CD4-positive, alpha-beta T cell (primary cell): ENCODE results near the gene TRPV5. TPM values are rescaled to one million over a fixed set of nuclear protein-coding genes. Genes with fewer than 3 reads are reported as not detected.

Experiments
- ATAC-seq: fragments of 200-7000 bp; cut with Tn5 transposase; one replicate; pipeline ENCODE4 v1.10.0; 2022; ENCODE audit warnings: mild to moderate bottlenecking; ENCODE audit not compliant: poor library complexity
- CTCF ChIA-PET: fragments of 350-600 bp; sonication (Branson Sonifier 250); formaldehyde crosslinking; loops from one replicate; lab custom pipeline; 2021; ENCODE audit warnings: antibody characterized with exemption, inconsistent platforms; lab: Charles Lee
- POLR2A ChIA-PET: fragments of 350-600 bp; sonication (Branson Sonifier 250); formaldehyde crosslinking; loops from one replicate; lab custom pipeline; 2021; ENCODE audit warnings: antibody characterized with exemption, inconsistent platforms; lab: Charles Lee
- DNase-seq, 14 experiments: peaks; one replicate each; pipeline ENCODE4 v3.0.0-alpha.2; 2013 to 2020; ENCODE audit warnings: mixed read lengths in 2 of 14
- H3K27ac ChIP-seq, 2 donors: one replicate each; pipeline versions ENCODE4 v1.5.1 to v1.7.0; 2013; ENCODE audit warnings: low read length in 2 of 2, low read depth in 1 of 2, mild to moderate bottlenecking in 1 of 2
- H3K27me3 ChIP-seq, 2 experiments: 1 replicate in 1 of 2; 2 replicates in 1 of 2; pipeline versions ENCODE4 v1.6.1 to v1.7.0; 2013; ENCODE audit warnings: low read length in 2 of 2, control low read depth in 1 of 2, mild to moderate bottlenecking in 1 of 2, moderate library complexity in 1 of 2; ENCODE audit not compliant: insufficient read depth in 2 of 2, control insufficient read depth in 1 of 2
- H3K36me3 ChIP-seq: one replicate; pipeline ENCODE4 v1.6.1; 2013; ENCODE audit warnings: low read length, control low read depth; ENCODE audit not compliant: insufficient read depth
- H3K4me1 ChIP-seq: one replicate; pipeline ENCODE4 v1.6.1; 2013; ENCODE audit warnings: low read length, control low read depth; ENCODE audit not compliant: insufficient read depth
- H3K4me3 ChIP-seq: one replicate; pipeline ENCODE4 v1.5.1; 2013; ENCODE audit warnings: mild to moderate bottlenecking, low read length, moderate library complexity
- H3K9me3 ChIP-seq, 2 experiments: 1 replicate in 1 of 2; 2 replicates in 1 of 2; pipeline versions ENCODE4 v1.6.1 to v1.7.0; 2013; ENCODE audit warnings: low read length in 2 of 2, mild to moderate bottlenecking in 2 of 2, control low read depth in 1 of 2, moderate library complexity in 1 of 2; ENCODE audit not compliant: control insufficient read depth in 1 of 2, insufficient read depth in 1 of 2
- H3K27ac Mint-ChIP-seq: one replicate; pipeline ENCODE4 v1.8.0; 2020; ENCODE audit warnings: mixed read lengths
- H3K27me3 Mint-ChIP-seq: one replicate; pipeline ENCODE4 v1.8.0; 2021; ENCODE audit warnings: mixed read lengths
- H3K36me3 Mint-ChIP-seq: one replicate; pipeline ENCODE4 v1.8.0; 2021; ENCODE audit warnings: low read depth, mixed read lengths
- H3K4me1 Mint-ChIP-seq: one replicate; pipeline ENCODE4 v1.8.0; 2021; ENCODE audit warnings: low read depth, mixed read lengths
- H3K4me3 Mint-ChIP-seq: one replicate; pipeline ENCODE4 v1.8.0; 2020; ENCODE audit warnings: mild to moderate bottlenecking, mixed read lengths
- H3K9me3 Mint-ChIP-seq: one replicate; pipeline ENCODE4 v1.8.0; 2020; ENCODE audit warnings: mixed read lengths
- intact Hi-C, 2 experiments: fragments of 100-400 bp; cut with DNase I in 1 of 2; cut with micrococcal nuclease in 1 of 2; formaldehyde crosslinking; loops; one replicate each; pipeline versions ENCODE4 v1.15.1 to v1.9.0; 2023 to 2025; cut with DNase I, micrococcal nuclease
- total RNA-seq, 174 experiments: library from RNA in 2 of 174; stranded (reverse) in 2 of 174; gene quantifications; one replicate each; pipeline ENCODE4 v1.2.3 and lab custom pipeline; 2021 to 2026
- TF ChIP-seq, protein P1 (sequence below): fragments of 200-600 bp; IDR thresholded peaks from one replicate; pipeline ENCODE4 v1.8.0; 2022; ENCODE audit warnings: antibody characterized with exemption, mild to moderate bottlenecking

TRPV5 gene
- total RNA-seq, 2 experiments from 2014 or later, result not detected

DNA sequence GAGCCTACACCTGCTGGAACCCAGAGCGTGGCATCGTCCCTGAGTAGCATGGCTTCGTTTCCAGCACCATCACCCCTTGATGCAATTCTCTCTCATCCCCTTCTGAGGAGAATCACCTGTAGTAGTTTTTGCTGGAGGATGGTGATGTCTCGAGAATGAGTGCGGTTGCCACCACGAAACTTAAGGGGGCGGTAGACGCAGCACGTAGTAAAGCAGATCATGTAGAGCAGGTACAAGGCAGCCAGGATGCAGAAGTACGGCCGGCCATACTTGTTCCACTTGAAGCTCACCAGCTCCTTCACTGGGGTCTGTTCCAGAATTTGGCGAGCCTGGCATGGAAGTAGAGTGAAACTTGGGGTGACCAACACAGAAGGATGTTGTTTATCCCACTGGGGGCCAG, 8.1 kb downstream of the TRPV5 start:
- H3K9me3 Mint-ChIP-seq, result no peaks in the 10 kb centered on the region
- H3K27ac ChIP-seq, result no peak overlapping the region
- no peaks in the 10 kb centered on the region for H3K9me3 ChIP-seq
- intact Hi-C loops, result no loop called here
- H3K4me3 Mint-ChIP-seq, result no peak overlapping the region
- no peaks in the 10 kb centered on the region for H3K4me1 ChIP-seq
- no peaks in the 10 kb centered on the region for H3K27me3 ChIP-seq
- DNase-seq (no peak), ATAC-seq (no peak)
- H3K4me1 Mint-ChIP-seq, result no peaks in the 10 kb centered on the region
- ChIA-PET POLR2A (no interaction called here), CTCF (interaction anchor here (1.0 kb wide), 1 partner anchor 9 kb away, joined by 3 read pairs; no protein-coding TSS in a partner anchor)
- H3K36me3 ChIP-seq, result no peaks in the 10 kb centered on the region
- no peak overlapping the region for H3K27ac Mint-ChIP-seq
- no peaks in the 10 kb centered on the region for H3K36me3 Mint-ChIP-seq
- no peak overlapping the region for H3K4me3 ChIP-seq
- no peaks in the 10 kb centered on the region for H3K27me3 Mint-ChIP-seq
- TF ChIP-seq, protein P1, sequence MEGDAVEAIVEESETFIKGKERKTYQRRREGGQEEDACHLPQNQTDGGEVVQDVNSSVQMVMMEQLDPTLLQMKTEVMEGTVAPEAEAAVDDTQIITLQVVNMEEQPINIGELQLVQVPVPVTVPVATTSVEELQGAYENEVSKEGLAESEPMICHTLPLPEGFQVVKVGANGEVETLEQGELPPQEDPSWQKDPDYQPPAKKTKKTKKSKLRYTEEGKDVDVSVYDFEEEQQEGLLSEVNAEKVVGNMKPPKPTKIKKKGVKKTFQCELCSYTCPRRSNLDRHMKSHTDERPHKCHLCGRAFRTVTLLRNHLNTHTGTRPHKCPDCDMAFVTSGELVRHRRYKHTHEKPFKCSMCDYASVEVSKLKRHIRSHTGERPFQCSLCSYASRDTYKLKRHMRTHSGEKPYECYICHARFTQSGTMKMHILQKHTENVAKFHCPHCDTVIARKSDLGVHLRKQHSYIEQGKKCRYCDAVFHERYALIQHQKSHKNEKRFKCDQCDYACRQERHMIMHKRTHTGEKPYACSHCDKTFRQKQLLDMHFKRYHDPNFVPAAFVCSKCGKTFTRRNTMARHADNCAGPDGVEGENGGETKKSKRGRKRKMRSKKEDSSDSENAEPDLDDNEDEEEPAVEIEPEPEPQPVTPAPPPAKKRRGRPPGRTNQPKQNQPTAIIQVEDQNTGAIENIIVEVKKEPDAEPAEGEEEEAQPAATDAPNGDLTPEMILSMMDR, result no peak

DNA sequence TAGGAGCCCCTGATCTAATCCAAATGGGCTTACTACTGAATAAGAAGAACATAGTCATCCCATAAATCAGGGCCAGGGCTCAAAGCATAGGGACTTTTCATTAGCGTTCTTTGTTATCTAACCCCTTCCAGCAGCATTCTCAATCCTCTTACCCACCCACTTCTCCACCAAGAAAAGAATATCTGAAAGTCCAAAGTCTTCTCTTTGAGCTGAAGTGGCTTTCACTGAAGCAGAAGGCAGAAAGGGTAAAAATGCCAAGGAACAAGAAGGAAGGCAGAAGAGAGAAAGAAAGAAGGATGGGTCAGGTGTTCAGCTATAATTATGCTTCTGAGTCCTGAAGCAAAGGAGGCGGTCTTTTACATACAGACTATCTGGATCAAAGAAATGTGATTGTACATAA, 10.2 kb downstream of the TRPV5 start:
- no peak overlapping the region for H3K4me3 ChIP-seq
- DNase-seq (no peak), ATAC-seq (no peak)
- TF ChIP-seq, protein P1, result no peak
- intact Hi-C loops, result no loop called here
- H3K4me1 Mint-ChIP-seq, result no peaks in the 10 kb centered on the region
- H3K4me3 Mint-ChIP-seq, result no peak overlapping the region
- POLR2A ChIA-PET, result no interaction called here
- H3K9me3 ChIP-seq, result no peaks in the 10 kb centered on the region
- H3K9me3 Mint-ChIP-seq, result no peaks in the 10 kb centered on the region
- no peaks in the 10 kb centered on the region for H3K36me3 Mint-ChIP-seq
- H3K27me3 Mint-ChIP-seq, result no peaks in the 10 kb centered on the region
- H3K27ac Mint-ChIP-seq, result no peak overlapping the region
- CTCF ChIA-PET, result no interaction called here
- no peaks in the 10 kb centered on the region for H3K27me3 ChIP-seq
- no peaks in the 10 kb centered on the region for H3K4me1 ChIP-seq
- H3K36me3 ChIP-seq, result no peaks in the 10 kb centered on the region
- no peak overlapping the region for H3K27ac ChIP-seq

DNA sequence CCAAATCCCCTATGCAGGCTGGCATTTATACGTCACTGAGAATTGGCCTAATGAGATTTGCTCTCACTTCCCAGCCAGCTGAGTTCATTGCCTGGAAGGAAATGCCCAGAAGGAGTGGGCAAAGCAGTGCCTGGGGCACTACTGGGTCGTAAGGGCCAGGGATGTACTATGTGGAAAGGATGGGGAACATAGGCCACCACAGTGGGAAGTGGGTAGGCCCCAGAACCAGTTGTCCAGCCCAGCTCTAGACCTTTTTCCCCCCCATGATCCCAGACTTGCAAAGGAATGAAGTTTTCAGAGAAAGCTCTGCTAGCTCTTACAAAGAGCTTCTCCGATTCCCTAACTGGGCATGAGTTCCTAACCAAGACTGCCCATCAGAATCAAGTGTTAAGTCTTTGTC, 13.9 kb downstream of the TRPV5 start:
- POLR2A ChIA-PET, result no interaction called here
- Histone ChIP-seq H3K27ac (no peak overlapping the region), H3K4me1 (no peaks in the 10 kb centered on the region), H3K27me3 (no peaks in the 10 kb centered on the region), H3K9me3 (no peaks in the 10 kb centered on the region), H3K36me3 (no peaks in the 10 kb centered on the region), H3K4me3 (no peak overlapping the region)
- Mint-ChIP-seq H3K27me3 (no peaks in the 10 kb centered on the region), H3K27ac (no peak overlapping the region), H3K4me3 (no peak overlapping the region), H3K9me3 (no peaks in the 10 kb centered on the region), H3K36me3 (no peaks in the 10 kb centered on the region), H3K4me1 (no peaks in the 10 kb centered on the region)
- CTCF ChIA-PET, result no interaction called here
- TF ChIP-seq, protein P1, result no peak
- DNase-seq (no peak), ATAC-seq (no peak)
- intact Hi-C loops, result no loop called here
